Stomach (tissue), 4 donors: Measurements from ENCODE around the gene CABLES1.

Source experiments
- POLR2A ChIP-seq, 4 donors: fragments of 450-650 bp; IDR thresholded peaks; one replicate each; pipeline ENCODE4 v1.6.1; 2016; ENCODE audit warnings: antibody characterized with exemption in 4 of 4, control low read depth in 2 of 4, mild to moderate bottlenecking in 1 of 4, moderate library complexity in 1 of 4
- POLR2AphosphoS5 ChIP-seq, 3 donors: sonication (generic); formaldehyde crosslinking; IDR thresholded peaks; one replicate each; pipeline ENCODE4 v1.6.1; 2016; ENCODE audit warnings: antibody characterized with exemption in 3 of 3

DNA sequence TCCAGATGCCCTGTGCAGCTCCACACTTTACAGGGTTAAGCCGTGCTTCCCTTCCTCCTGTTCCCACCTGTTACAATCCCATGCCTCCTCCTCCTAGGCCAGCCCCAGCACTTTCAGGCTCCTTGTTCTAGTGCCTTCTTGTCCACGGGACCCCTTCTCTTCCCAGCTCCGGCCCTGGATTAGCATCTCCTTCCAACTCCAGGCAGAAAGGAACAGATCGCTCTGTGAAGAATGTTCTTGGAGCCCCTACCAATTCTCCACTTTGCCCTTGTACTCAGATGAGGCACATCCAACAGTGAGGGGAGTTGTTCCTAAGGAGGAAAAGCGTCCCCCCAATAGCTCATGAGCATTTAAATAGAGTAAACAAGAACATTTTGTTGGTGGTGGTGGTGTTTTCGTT is 72.7 kb downstream of the CABLES1 start:
- TF ChIP-seq POLR2AphosphoS5 (IDR thresholded peaks at IDR 0.05) (no peak), POLR2A (IDR thresholded peaks at IDR 0.05) (no peak)
